GM19395 (cell line): Measurements from ENCODE around the gene CTNNA3.

Experiments used
- ATAC-seq: cut with Tn5 transposase; IDR thresholded peaks from one replicate; pipeline ENCODE4 v1.9.1; 2021; ENCODE audit warnings: mild to moderate bottlenecking, moderate library complexity; ENCODE audit not compliant: unreplicated experiment

The CTNNA3 gene

GRCh38 chr10:66698069-66698468 is 997.9 kb downstream of the CTNNA3 start:
- ATAC-seq, result no peak

- ATAC-seq, result no peak
These were observed 1000.9 kb downstream of the CTNNA3 start for GRCh38 chr10:66695046-66695445.

GRCh38 chr10:66684581-66684980 is 1011.4 kb downstream of the CTNNA3 start:
- no peak for ATAC-seq

GRCh38 chr10:66680886-66681285 is 1015.1 kb downstream of the CTNNA3 start:
- ATAC-seq, result no peak

- no peak for ATAC-seq
These were observed 1017.5 kb downstream of the CTNNA3 start for GRCh38 chr10:66678521-66678920.

GRCh38 chr10:66673071-66673470 is 1022.9 kb downstream of the CTNNA3 start:
- no peak for ATAC-seq

- no peak for ATAC-seq
These were observed 1024.4 kb downstream of the CTNNA3 start for GRCh38 chr10:66671562-66671961.

- no peak for ATAC-seq
These were observed 1024.9 kb downstream of the CTNNA3 start for GRCh38 chr10:66671064-66671463.

GRCh38 chr10:66656499-66656898 is 1039.5 kb downstream of the CTNNA3 start:
- ATAC-seq, result no peak

GRCh38 chr10:66654861-66655260 is 1041.1 kb downstream of the CTNNA3 start:
- no peak for ATAC-seq

- no peak for ATAC-seq
These were observed 1044.5 kb downstream of the CTNNA3 start for GRCh38 chr10:66651308-66652082.

GRCh38 chr10:66649626-66650025 is 1046.4 kb downstream of the CTNNA3 start:
- no peak for ATAC-seq

GRCh38 chr10:66642217-66642616 is 1053.8 kb downstream of the CTNNA3 start:
- no peak for ATAC-seq

- ATAC-seq, result no peak
These were observed 1056.6 kb downstream of the CTNNA3 start for GRCh38 chr10:66639371-66639770.

GRCh38 chr10:66637273-66638036 is 1058.5 kb downstream of the CTNNA3 start:
- ATAC-seq, result no peak

- ATAC-seq, result no peak
These were observed 1066.0 kb downstream of the CTNNA3 start for GRCh38 chr10:66629996-66630395.

GRCh38 chr10:66627156-66627555 is 1068.8 kb downstream of the CTNNA3 start:
- no peak for ATAC-seq

GRCh38 chr10:66625709-66626590 is 1070.0 kb downstream of the CTNNA3 start:
- ATAC-seq, result no peak

- ATAC-seq, result no peak
These were observed 1073.9 kb downstream of the CTNNA3 start for GRCh38 chr10:66622050-66622449.

GRCh38 chr10:66604195-66604594 is 1091.8 kb downstream of the CTNNA3 start:
- ATAC-seq, result no peak

- ATAC-seq, result no peak
These were observed 1104.1 kb downstream of the CTNNA3 start for GRCh38 chr10:66591865-66592264.
